BJ (cell line): ENCODE data around the gene RPL28. TPM values are rescaled to one million over a fixed set of nuclear protein-coding genes. Genes with fewer than 3 reads are reported as not detected.
"Not testable (repeated sequence)": the region's sequence is repeated elsewhere in the genome, so short reads cannot be mapped to it uniquely, and the experiment has no call there.

Source experiments
- CTCF ChIA-PET: fragments of 350-600 bp; formaldehyde crosslinking; extraction: SDS; loops from one replicate; lab custom pipeline; 2021; ENCODE audit warnings: antibody characterized with exemption, inconsistent platforms; lab: Yijun Ruan, JAX
- POLR2A ChIA-PET: fragments of 300-600 bp; sonication (Branson Sonifier 250); formaldehyde crosslinking; extraction: SDS; loops from one replicate; lab custom pipeline; 2021; ENCODE audit warnings: antibody characterized with exemption; lab: Charles Lee
- DNase-seq: peaks from one replicate; pipeline ENCODE4 v3.0.0-alpha.2; 2011; ENCODE audit warnings: low read depth
- H3K27me3 ChIP-seq: 2 replicates; pipeline ENCODE4 v1.6.0; 2011; ENCODE audit warnings: low read length; ENCODE audit not compliant: control insufficient read depth, insufficient read depth
- H3K36me3 ChIP-seq: 2 replicates; pipeline ENCODE4 v1.5.1; 2011; ENCODE audit warnings: low read length; ENCODE audit not compliant: control insufficient read depth, insufficient read depth
- H3K4me3 ChIP-seq: 2 replicates; pipeline ENCODE4 v1.5.1; 2011; ENCODE audit warnings: low read depth, mild to moderate bottlenecking, control low read depth, low read length
- CTCF ChIP-seq: IDR thresholded peaks from 2 replicates; pipeline ENCODE4 v1.5.1; 2011; ENCODE audit warnings: low read depth, mild to moderate bottlenecking, control low read depth, inconsistent platforms, low read length, moderate library complexity; ENCODE audit not compliant: insufficient read depth
- polyA plus RNA-seq: library from polyadenylated mRNA; depleted of rRNA; stranded (reverse); fragments of >200 nt; gene quantifications from 2 replicates; pipeline ENCODE4 v1.2.3, GENCODE V29; 2011

Gene RPL28
- polyA plus RNA-seq, 1 experiment: 838 TPM

GRCh38 chr19:55410168-55410567 is 24.4 kb downstream of the RPL28 start:
- Histone ChIP-seq H3K36me3 (peaks cover 4% of the 10 kb centered on the region), H3K4me3 (no peak overlapping the region), H3K27me3 (no peaks in the 10 kb centered on the region)
- TF ChIP-seq CTCF: no peak
- no peak for DNase-seq
- ChIA-PET POLR2A (no interaction called here), CTCF (interaction anchor here (1.0 to 2.4 kb wide), 4 partner anchors 8 to 269 kb away, joined by 3 to 13 read pairs (median 4); no protein-coding TSS in a partner anchor)

- Histone ChIP-seq H3K4me3 (no peak overlapping the region), H3K36me3 (no peaks in the 10 kb centered on the region), H3K27me3 (no peaks in the 10 kb centered on the region)
- ChIA-PET POLR2A (interaction anchor here (1.2 kb wide), 1 partner anchor 10 kb away, joined by 4 read pairs; no protein-coding TSS in a partner anchor), CTCF (interaction anchor here (0.6 to 6.0 kb wide), 42 partner anchors 9 to 331 kb away, joined by 3 to 72 read pairs (median 5); partner anchors contain the start of genes SHISA7, TMEM150B, TMEM238 and UBE2S)
- DNase-seq: peak; percentile 37
- TF ChIP-seq CTCF: peak; percentile 81
Measured at GRCh38 chr19:55418185-55418584, 32.5 kb downstream of the RPL28 start.

GRCh38 chr19:55419103-55419502 is 33.4 kb downstream of the RPL28 start:
- DNase-seq: no peak
- no peak for TF ChIP-seq CTCF
- no peaks in the 10 kb centered on the region for H3K36me3 ChIP-seq
- ChIA-PET CTCF (interaction anchor here (0.8 to 6.0 kb wide), 21 partner anchors 8 to 332 kb away, joined by 3 to 72 read pairs (median 6); partner anchors contain the start of genes TMEM238 and UBE2S), POLR2A (interaction anchor here (0.7 kb wide), 1 partner anchor 144 kb away, joined by 7 read pairs; no protein-coding TSS in a partner anchor)
- no peak overlapping the region for H3K4me3 ChIP-seq
- peaks cover 4% of the 10 kb centered on the region for H3K27me3 ChIP-seq

- DNase-seq: no peak
- ChIA-PET CTCF (interaction anchor here (0.8 to 6.0 kb wide), 6 partner anchors 17 to 287 kb away, joined by 3 to 72 read pairs (median 16); no protein-coding TSS in a partner anchor), POLR2A (interaction anchor here (0.7 kb wide), 1 partner anchor 145 kb away, joined by 7 read pairs; no protein-coding TSS in a partner anchor)
- H3K4me3 ChIP-seq: no peak overlapping the region
- H3K36me3 ChIP-seq: no peaks in the 10 kb centered on the region
- H3K27me3 ChIP-seq: peaks cover 5% of the 10 kb centered on the region
- no peak for TF ChIP-seq CTCF
Measured at GRCh38 chr19:55419624-55420236, 34.0 kb downstream of the RPL28 start.

- CTCF ChIA-PET: interaction anchor here (6.0 kb wide), 1 partner anchor 128 kb away, joined by 60 read pairs; no protein-coding TSS in a partner anchor
- H3K27me3 ChIP-seq, H3K36me3 ChIP-seq, DNase-seq, H3K4me3 ChIP-seq, POLR2A ChIA-PET: not testable (repeated sequence)
Measured at GRCh38 chr19:55421281-55421680, 35.5 kb downstream of the RPL28 start.
